ENCODE results near the gene MYH4. TPM values are rescaled to one million over a fixed set of nuclear protein-coding genes. Genes with fewer than 3 reads are reported as not detected.

Gene MYH4
- total RNA-seq, 1 donor from 2014 or later, result not detected

- Histone ChIP-seq H3K4me3 (no peak overlapping the region), H3K4me2 (no peak overlapping the region), H3K27me3 (no peaks in the 10 kb centered on the region), H4K20me1 (ENCODE audit: low read depth) (no peaks in the 10 kb centered on the region), H3K4me1 (no peaks in the 10 kb centered on the region), H3K27ac (no peak overlapping the region), H3K9ac (no peak overlapping the region), H2AFZ (replicated peaks) (no peak overlapping the region), H3F3A (ENCODE audit: low read depth) (no peaks in the 10 kb centered on the region), H3K9me3 (ENCODE audit: low read depth) (no peaks in the 10 kb centered on the region), H3K36me3 (no peaks in the 10 kb centered on the region), H3K79me2 (ENCODE audit: low read depth) (no peaks in the 10 kb centered on the region)
- Mint-ChIP-seq H3K36me3 (no peaks in the 10 kb centered on the region), H3K4me3 (no peak overlapping the region), H3K27ac (no peak overlapping the region), H3K4me1 (no peaks in the 10 kb centered on the region), H3K27me3 (ENCODE audit: insufficient read depth, low read depth) (no peaks in the 10 kb centered on the region), H3K9me3 (no peaks in the 10 kb centered on the region)
- DNase-seq (ENCODE audit: low spot score), result peak; percentile 25
- TF ChIP-seq EZH2phosphoT487 (IDR thresholded peaks at IDR 0.05) (no peak), EZH2 (IDR thresholded peaks at IDR 0.05) (no peak), CTCF (IDR thresholded peaks at IDR 0.05) (peak; percentile 46)
These were observed 71.0 kb downstream of the MYH4 start for GRCh38 chr17:10398352-10398751.

GRCh38 chr17:10396524-10397163 lies 72.7 kb downstream of the MYH4 start:
- Histone ChIP-seq H3K27ac (no peak overlapping the region), H4K20me1 (ENCODE audit: low read depth) (no peaks in the 10 kb centered on the region), H3K36me3 (no peaks in the 10 kb centered on the region), H3K4me1 (no peaks in the 10 kb centered on the region), H3F3A (ENCODE audit: low read depth) (no peaks in the 10 kb centered on the region), H2AFZ (replicated peaks) (peak overlapping the region; percentile 63), H3K4me3 (no peak overlapping the region), H3K9me3 (ENCODE audit: low read depth) (no peaks in the 10 kb centered on the region), H3K79me2 (ENCODE audit: low read depth) (no peaks in the 10 kb centered on the region), H3K27me3 (no peaks in the 10 kb centered on the region), H3K4me2 (no peak overlapping the region), H3K9ac (no peak overlapping the region)
- no peak for TF ChIP-seq CTCF (IDR thresholded peaks at IDR 0.05)
- no peak for TF ChIP-seq EZH2 (IDR thresholded peaks at IDR 0.05)
- no peak for TF ChIP-seq EZH2phosphoT487 (IDR thresholded peaks at IDR 0.05)
- DNase-seq (ENCODE audit: low spot score), result no peak
- H3K27me3 Mint-ChIP-seq (ENCODE audit: insufficient read depth, low read depth), result no peaks in the 10 kb centered on the region
- no peaks in the 10 kb centered on the region for H3K4me1 Mint-ChIP-seq
- H3K36me3 Mint-ChIP-seq, result no peaks in the 10 kb centered on the region
- no peaks in the 10 kb centered on the region for H3K9me3 Mint-ChIP-seq
- no peak overlapping the region for H3K27ac Mint-ChIP-seq
- H3K4me3 Mint-ChIP-seq, result no peak overlapping the region

GRCh38 chr17:10394201-10394887 lies 75.0 kb downstream of the MYH4 start:
- TF ChIP-seq CTCF (IDR thresholded peaks at IDR 0.05), result no peak
- no peak for TF ChIP-seq EZH2 (IDR thresholded peaks at IDR 0.05)
- no peak for TF ChIP-seq EZH2phosphoT487 (IDR thresholded peaks at IDR 0.05)
- H3K4me1 Mint-ChIP-seq, result no peaks in the 10 kb centered on the region
- Histone ChIP-seq H2AFZ (replicated peaks) (no peak overlapping the region), H3K9me3 (ENCODE audit: low read depth) (no peaks in the 10 kb centered on the region), H3K4me1 (no peaks in the 10 kb centered on the region), H3K36me3 (no peaks in the 10 kb centered on the region), H3K79me2 (ENCODE audit: low read depth) (no peaks in the 10 kb centered on the region), H3K27me3 (no peaks in the 10 kb centered on the region), H3K27ac (no peak overlapping the region), H3F3A (ENCODE audit: low read depth) (no peaks in the 10 kb centered on the region), H3K4me2 (no peak overlapping the region), H3K9ac (no peak overlapping the region), H4K20me1 (ENCODE audit: low read depth) (no peaks in the 10 kb centered on the region), H3K4me3 (no peak overlapping the region)
- H3K27ac Mint-ChIP-seq, result no peak overlapping the region
- no peaks in the 10 kb centered on the region for H3K36me3 Mint-ChIP-seq
- no peak for DNase-seq (ENCODE audit: low spot score)
- H3K9me3 Mint-ChIP-seq, result no peaks in the 10 kb centered on the region
- no peak overlapping the region for H3K4me3 Mint-ChIP-seq
- H3K27me3 Mint-ChIP-seq (ENCODE audit: insufficient read depth, low read depth), result no peaks in the 10 kb centered on the region

Other genes starting within 250 kb of the MYH4 start
- not detected in 2 replicates for gene MYH13, start 96.6 kb downstream of the MYH4 start, total RNA-seq (ENCODE audit: low replicate concordance)
- gene MYH8, start 47.6 kb downstream of the MYH4 start, total RNA-seq (ENCODE audit: low replicate concordance), result not detected in 2 replicates
- not detected in 2 replicates for gene MYH1, start 49.0 kb upstream of the MYH4 start, total RNA-seq (ENCODE audit: low replicate concordance)
- gene MYH2, start 80.1 kb upstream of the MYH4 start, total RNA-seq (ENCODE audit: low replicate concordance), result 0.19 and 0.37 TPM in 2 replicates
- 0.36 and 0.40 TPM in 2 replicates for gene MYH3, start 187.8 kb upstream of the MYH4 start, total RNA-seq (ENCODE audit: low replicate concordance)
- 32.4 and 39.0 TPM in 2 replicates for gene SCO1, start 228.0 kb upstream of the MYH4 start, total RNA-seq (ENCODE audit: low replicate concordance)
- gene ADPRM, start 228.0 kb upstream of the MYH4 start, total RNA-seq (ENCODE audit: low replicate concordance), result 8.9 and 10.2 TPM in 2 replicates

Measured in neural progenitor cell (in vitro differentiated cells).